Pancreas (tissue), 10 donors: Measurements from ENCODE around the gene C20orf141. TPM values are rescaled to one million over a fixed set of nuclear protein-coding genes. Genes with fewer than 3 reads are reported as not detected.
"Not testable (repeated sequence)": the region's sequence is repeated elsewhere in the genome, so short reads cannot be mapped to it uniquely, and the experiment has no call there.

Experiments
- ATAC-seq, 4 donors: fragments of 200-7000 bp; cut with Tn5 transposase; one replicate each; pipeline versions ENCODE4 v1.8.0 to v1.9.1; 2020; ENCODE audit warnings: mild to moderate bottlenecking in 4 of 4, moderate library complexity in 4 of 4
- DNase-seq, 6 donors: peaks; one replicate each; pipeline ENCODE4 v3.0.0-alpha.2; 2020
- FAIRE-seq: peaks from 2 replicates; lab custom pipeline; 2012; peaks lifted over from hg19 to GRCh38; lab: Jason Lieb, UNC
- H3K27ac ChIP-seq, 4 donors: fragments of 200-600 bp; sonication (generic); 1 replicate in 3 of 4; 2 replicates in 1 of 4; pipeline versions ENCODE4 v1.5.0 to v1.8.0; 2020
- H3K27me3 ChIP-seq, 4 donors: fragments of 200-600 bp; one replicate each; pipeline ENCODE4 v1.8.0; 2021
- H3K36me3 ChIP-seq, 3 donors: fragments of 200-600 bp; sonication (generic) in 1 of 3; one replicate each; pipeline versions ENCODE4 v1.5.0 to v1.8.0; 2020 to 2021
- H3K4me1 ChIP-seq, 3 donors: fragments of 200-600 bp; one replicate each; pipeline ENCODE4 v1.8.0; 2021
- H3K4me3 ChIP-seq, 4 donors: fragments of 200-600 bp; sonication (generic) in 2 of 4; one replicate each; pipeline versions ENCODE4 v1.5.0 to v1.8.0; 2020 to 2021
- H3K9me3 ChIP-seq, 4 donors: fragments of 200-600 bp; one replicate each; pipeline ENCODE4 v1.8.0; 2021
- CTCF ChIP-seq, 4 donors: fragments of 200-600 bp; sonication (generic) in 3 of 4; IDR thresholded peaks; one replicate each; pipeline versions ENCODE4 v1.5.0 to v1.8.0; 2021; ENCODE audit warnings: antibody characterized with exemption in 4 of 4
- WGBS, 2 donors: extraction: QIAGEN DNeasy Blood & Tissue Kit; methylation state at CpG; one replicate each; pipeline ENCODE4 v1.1.7; 2013; 5-methylcytosine and 5-hydroxymethylcytosine counted together
- intact Hi-C, 3 donors: fragments of 100-400 bp; cut with DNase I; formaldehyde crosslinking; loops; one replicate each; pipeline versions ENCODE4 v1.11.1 to v1.14.2; 2022
- polyA plus RNA-seq, 2 donors: library from polyadenylated mRNA; stranded (reverse); fragments of 200-250 nt; gene quantifications; one replicate each; pipeline ENCODE4 v1.2.3, GENCODE V29; 2013
- total RNA-seq, 6 donors: library from RNA; stranded (reverse); fragmentation: NEBNext Ultra II Directional in 4 of 6; extraction: Animal tissue kit (Norgen Biotek cat#: 25700) in 4 of 6; gene quantifications; one replicate each; pipeline versions ENCODE4 v1.2.1 to v1.2.4, GENCODE V29; 2021 to 2023
- donor health status: healthy with polysubstance abuse.
- donor health status: DM: no; HTN: no; CAD: no; lungs with moderate emphysema.
- donor health status: DM: no; HTN: no; CAD: no.
- donor health status: control.
- donor health status: control.
- donor health status: Bipolar disorder and iron deficiency.
- donor health status: DM: yes; HTN: yes; CAD: no.
- donor health status: DM: no; HTN: no; CAD: no.
- donor health status: DM: no; HTN: no; CAD: no.
- donor health status: DM: yes; HTN: yes; CAD: no.

C20orf141 gene
- total and polyA plus RNA-seq, 8 donors, result 0.19 TPM; not detected in 7

GRCh38 chr20:2829376-2829775 lies 14.6 kb downstream of the C20orf141 start:
- DNase-seq, result no peak
- ATAC-seq, result no peak
- Histone ChIP-seq H3K4me3 (no peak overlapping the region), H3K36me3 (no peaks in the 10 kb centered on the region), H3K27ac (no peak overlapping the region), H3K9me3 (no peaks in the 10 kb centered on the region), H3K27me3 (peaks cover 0 to 12% (median 3%) of the 10 kb centered on the region in 4 donors), H3K4me1 (no peaks in the 10 kb centered on the region)
- WGBS, 2 donors, result 51 to 70% methylated on average over 6 of the region's 6 CpGs
- no peak for TF ChIP-seq CTCF (IDR thresholded peaks at IDR 0.05)
- intact Hi-C loops, result no loop called here
- FAIRE-seq, result no peak

GRCh38 chr20:2831206-2831605 lies 16.4 kb downstream of the C20orf141 start:
- FAIRE-seq, H3K9me3 ChIP-seq, DNase-seq, H3K27ac ChIP-seq, H3K4me3 ChIP-seq, H3K4me1 ChIP-seq, ATAC-seq, intact Hi-C loops, H3K36me3 ChIP-seq: not testable (repeated sequence)
- H3K27me3 ChIP-seq, result peaks cover 0 to 12% (median 3%) of the 10 kb centered on the region in 4 donors
- WGBS, 2 donors, result 72 to 80% methylated on average over 7 of the region's 7 CpGs

GRCh38 chr20:2833761-2834160 lies 19.0 kb downstream of the C20orf141 start:
- no peak for FAIRE-seq
- WGBS, 2 donors, result 71 to 82% methylated on average over 1 of the region's 1 CpG
- no peak for TF ChIP-seq CTCF (IDR thresholded peaks at IDR 0.05)

GRCh38 chr20:2834401-2835110 lies 19.8 kb downstream of the C20orf141 start:
- Histone ChIP-seq H3K4me1 (peaks cover 0 to under 1% (median 0%) of the 10 kb centered on the region in 3 donors), H3K36me3 (no peaks in the 10 kb centered on the region), H3K27ac (no peak overlapping the region), H3K9me3 (no peaks in the 10 kb centered on the region), H3K27me3 (no peaks in the 10 kb centered on the region), H3K4me3 (no peak overlapping the region)
- DNase-seq (no peak), FAIRE-seq (no peak), ATAC-seq (no peak)
- TF ChIP-seq CTCF (IDR thresholded peaks at IDR 0.05), result no peak
- intact Hi-C loops, result no loop called here
- WGBS, 2 donors, result 87 to 94% methylated on average over 14 of the region's 14 CpGs

More at GRCh38 chr20:2833761-2834160, 19.0 kb downstream of the C20orf141 start:
- DNase-seq (no peak), ATAC-seq (no peak)
- intact Hi-C loops, result no loop called here
- Histone ChIP-seq H3K36me3 (no peaks in the 10 kb centered on the region), H3K9me3 (no peaks in the 10 kb centered on the region), H3K27ac (no peak overlapping the region), H3K4me3 (no peak overlapping the region), H3K27me3 (no peaks in the 10 kb centered on the region), H3K4me1 (no peaks in the 10 kb centered on the region)

GRCh38 chr20:2835331-2835796 lies 20.6 kb downstream of the C20orf141 start:
- no peak for ATAC-seq
- Histone ChIP-seq H3K27ac (no peak overlapping the region), H3K4me3 (no peak overlapping the region), H3K9me3 (no peaks in the 10 kb centered on the region), H3K27me3 (no peaks in the 10 kb centered on the region), H3K4me1 (peaks cover 0 to 6% (median 2%) of the 10 kb centered on the region in 3 donors), H3K36me3 (no peaks in the 10 kb centered on the region)
- intact Hi-C loops, result no loop called here
- no peak for TF ChIP-seq CTCF (IDR thresholded peaks at IDR 0.05)
- no peak for FAIRE-seq
- WGBS, 2 donors, result 87 to 91% methylated on average over 6 of the region's 6 CpGs
- DNase-seq, result no peak
